ENCODE measurements around the gene F8.

- TF ChIP-seq, protein P1, sequence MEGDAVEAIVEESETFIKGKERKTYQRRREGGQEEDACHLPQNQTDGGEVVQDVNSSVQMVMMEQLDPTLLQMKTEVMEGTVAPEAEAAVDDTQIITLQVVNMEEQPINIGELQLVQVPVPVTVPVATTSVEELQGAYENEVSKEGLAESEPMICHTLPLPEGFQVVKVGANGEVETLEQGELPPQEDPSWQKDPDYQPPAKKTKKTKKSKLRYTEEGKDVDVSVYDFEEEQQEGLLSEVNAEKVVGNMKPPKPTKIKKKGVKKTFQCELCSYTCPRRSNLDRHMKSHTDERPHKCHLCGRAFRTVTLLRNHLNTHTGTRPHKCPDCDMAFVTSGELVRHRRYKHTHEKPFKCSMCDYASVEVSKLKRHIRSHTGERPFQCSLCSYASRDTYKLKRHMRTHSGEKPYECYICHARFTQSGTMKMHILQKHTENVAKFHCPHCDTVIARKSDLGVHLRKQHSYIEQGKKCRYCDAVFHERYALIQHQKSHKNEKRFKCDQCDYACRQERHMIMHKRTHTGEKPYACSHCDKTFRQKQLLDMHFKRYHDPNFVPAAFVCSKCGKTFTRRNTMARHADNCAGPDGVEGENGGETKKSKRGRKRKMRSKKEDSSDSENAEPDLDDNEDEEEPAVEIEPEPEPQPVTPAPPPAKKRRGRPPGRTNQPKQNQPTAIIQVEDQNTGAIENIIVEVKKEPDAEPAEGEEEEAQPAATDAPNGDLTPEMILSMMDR (conservative IDR thresholded peaks at IDR 0.05; ENCODE audit: low read length), result peak; percentile 64
- no peak for TF ChIP-seq EZH2phosphoT487 (IDR thresholded peaks at IDR 0.05; ENCODE audit: borderline replicate concordance)
These were observed 34.6 kb upstream of the F8 start for GRCh38 chrX:155056877-155057792.
